ENCODE measurements around the gene ECHDC3. TPM values are rescaled to one million over a fixed set of nuclear protein-coding genes. Genes with fewer than 3 reads are reported as not detected.
"Not testable (repeated sequence)": the region's sequence is repeated elsewhere in the genome, so short reads cannot be mapped to it uniquely, and the experiment has no call there.

The ECHDC3 gene
- total RNA-seq: 17.0 TPM

GRCh38 chr10:11742009-11742778 lies at the start of gene ECHDC3:
Gene ECHDC3 (plus strand): TSS chr10:11742382. CDS start chr10:11742577, 195 bp downstream.
- DNase-seq: no peak

- DNase-seq: no peak
Measured at GRCh38 chr10:11693376-11693775, 48.8 kb upstream of the ECHDC3 start.

- no peak for DNase-seq
Measured at GRCh38 chr10:11695779-11696178, 46.4 kb upstream of the ECHDC3 start.

- no peak for DNase-seq
Measured at GRCh38 chr10:11697718-11698527, 44.3 kb upstream of the ECHDC3 start.

- DNase-seq: no peak
Measured at GRCh38 chr10:11698691-11699549, 43.3 kb upstream of the ECHDC3 start.

GRCh38 chr10:11699550-11700097 lies 42.6 kb upstream of the ECHDC3 start:
- DNase-seq: no peak

GRCh38 chr10:11700539-11700938 lies 41.6 kb upstream of the ECHDC3 start:
- DNase-seq: no peak

- no peak for DNase-seq
Measured at GRCh38 chr10:11701451-11702095, 40.6 kb upstream of the ECHDC3 start.

GRCh38 chr10:11702264-11702663 lies 39.9 kb upstream of the ECHDC3 start:
- DNase-seq: no peak

- no peak for DNase-seq
Measured at GRCh38 chr10:11704092-11704491, 38.1 kb upstream of the ECHDC3 start.

GRCh38 chr10:11705722-11706121 lies 36.5 kb upstream of the ECHDC3 start:
- no peak for DNase-seq

GRCh38 chr10:11706895-11707567 lies 35.2 kb upstream of the ECHDC3 start:
- no peak for DNase-seq

- DNase-seq: no peak
Measured at GRCh38 chr10:11707624-11708350, 34.4 kb upstream of the ECHDC3 start.

- DNase-seq: not testable (repeated sequence)
Measured at GRCh38 chr10:11708801-11709200, 33.4 kb upstream of the ECHDC3 start.

- no peak for DNase-seq
Measured at GRCh38 chr10:11712744-11713143, 29.4 kb upstream of the ECHDC3 start.

GRCh38 chr10:11713186-11713743 lies 28.9 kb upstream of the ECHDC3 start:
- no peak for DNase-seq

- no peak for DNase-seq
Measured at GRCh38 chr10:11713963-11714362, 28.2 kb upstream of the ECHDC3 start.

GRCh38 chr10:11714750-11715365 lies 27.3 kb upstream of the ECHDC3 start:
- DNase-seq: no peak

GRCh38 chr10:11715815-11716494 lies 26.2 kb upstream of the ECHDC3 start:
- no peak for DNase-seq
